ENCODE measurements around the gene CXCL16. TPM values are rescaled to one million over a fixed set of nuclear protein-coding genes. Genes with fewer than 3 reads are reported as not detected.
A peak's percentile ranks its signal among the peaks of the same experiment; 100 is the strongest.

Gene CXCL16
- total RNA-seq, 1 experiment from 2014 or later, result 4.5 TPM

- Histone ChIP-seq H3K4me2 (ENCODE audit: insufficient read depth, insufficient read length, low read length) (no peak overlapping the region), H2AK5ac (ENCODE audit: insufficient read length, low read length) (no peak overlapping the region), H3K27me3 (ENCODE audit: insufficient read depth, low read length) (no peaks in the 10 kb centered on the region), H3K27ac (ENCODE audit: insufficient read length, low read depth, low read length) (no peak overlapping the region), H3K9ac (ENCODE audit: extremely low read depth, insufficient read length, low read length) (no peak overlapping the region), H4K91ac (ENCODE audit: insufficient read length, low read depth, low read length) (no peak overlapping the region), H2AFZ (ENCODE audit: low read length) (no peak overlapping the region), H3K4ac (ENCODE audit: low read depth, low read length) (no peak overlapping the region), H3K23ac (ENCODE audit: insufficient read length, low read depth, low read length) (no peak overlapping the region), H3T11ph (ENCODE audit: low read length) (no peak overlapping the region), H2BK20ac (ENCODE audit: low read depth, low read length, poor library complexity, severe bottlenecking) (no peak overlapping the region), H3K4me1 (ENCODE audit: insufficient read depth, low read length) (no peaks in the 10 kb centered on the region), H4K20me1 (ENCODE audit: control insufficient read depth, insufficient read depth, insufficient read length) (no peaks in the 10 kb centered on the region), H2BK5ac (ENCODE audit: insufficient read length, low read length) (no peak overlapping the region), H3K79me2 (ENCODE audit: insufficient read depth, low read length) (peaks cover 18% of the 10 kb centered on the region; the same call in 1 of the 2 replicates), H4K8ac (replicated peaks; ENCODE audit: insufficient read length, low read depth, low read length) (no peak overlapping the region), H2BK12ac (ENCODE audit: insufficient read length, low read depth, low read length) (no peak overlapping the region), H3K9me3 (ENCODE audit: control insufficient read depth, low read depth, low read length) (no peaks in the 10 kb centered on the region), H2BK120ac (ENCODE audit: low read depth, low read length, poor library complexity, severe bottlenecking) (no peak overlapping the region), H2BK15ac (ENCODE audit: low read depth, low read length) (no peak overlapping the region), H3K56ac (ENCODE audit: insufficient read length, low read depth, low read length) (no peak overlapping the region), H3K79me1 (ENCODE audit: insufficient read depth, low read depth, low read length, poor library complexity, severe bottlenecking) (peaks cover 3% of the 10 kb centered on the region), H4K5ac (ENCODE audit: insufficient read length, low read depth, low read length) (no peak overlapping the region), H3K18ac (ENCODE audit: insufficient read length, low read depth, low read length) (no peak overlapping the region), H3K14ac (ENCODE audit: insufficient read depth, low read length) (no peak overlapping the region), H3K23me2 (ENCODE audit: insufficient read length, low read depth, low read length, poor library complexity, severe bottlenecking) (no peaks in the 10 kb centered on the region)
- Mint-ChIP-seq H3K27me3 (ENCODE audit: low read depth) (no peaks in the 10 kb centered on the region), H3K4me3 (no peak overlapping the region), H3K36me3 (ENCODE audit: insufficient read depth in 1 of 3, low read depth in 3 of 3) (peaks cover 45 to 73% (median 72%) of the 10 kb centered on the region in 3 experiments; a peak in 6 of 7 replicates), H3K27ac (peak overlapping the region in 2 of 3 experiments; percentile 26 to 39; a peak in 4 of 7 replicates), H3K9me3 (no peaks in the 10 kb centered on the region), H3K4me1 (no peaks in the 10 kb centered on the region)
- DNase-seq, result no peak
- no peak for TF ChIP-seq CTCF (conservative IDR thresholded peaks at IDR 0.05)
- no CpG with 5 or more reads among the region's 8 CpGs for WGBS (ENCODE audit: extremely low coverage, insufficient read length, low lambda C conversion rate)
Measured at GRCh38 chr17:4691686-4692085, 48.0 kb downstream of the CXCL16 start.

Data from H9 (cell line).